Prostate gland (tissue), 2 donors: Measurements from ENCODE around the gene CHFR. TPM values are rescaled to one million over a fixed set of nuclear protein-coding genes. Genes with fewer than 3 reads are reported as not detected.
"Not testable (repeated sequence)": the region's sequence is repeated elsewhere in the genome, so short reads cannot be mapped to it uniquely, and the experiment has no call there.

ENCODE experiments used
- DNase-seq: peaks from one replicate; pipeline ENCODE4 v3.0.0-alpha.2; 2019; ENCODE audit warnings: low spot score
- H3K27ac ChIP-seq, 2 donors: fragments of 200-600 bp; sonication (generic); 2 replicates each; pipeline ENCODE4 v1.5.1; 2017 to 2019
- H3K27me3 ChIP-seq: fragments of 200-600 bp; sonication (generic); replicated peaks from 2 replicates; pipeline ENCODE4 v1.5.1; 2019; ENCODE audit not compliant: insufficient read depth
- H3K36me3 ChIP-seq, 2 donors: fragments of 200-600 bp; sonication (generic); 1 replicate in 1 of 2; 2 replicates in 1 of 2; pipeline versions ENCODE4 v1.5.1 to v1.8.1; 2017 to 2019
- H3K4me1 ChIP-seq: fragments of 200-600 bp; sonication (generic); replicated peaks from 2 replicates; pipeline ENCODE4 v1.5.1; 2019
- H3K4me3 ChIP-seq, 2 donors: fragments of 200-600 bp; sonication (generic); 2 replicates each; pipeline ENCODE4 v1.5.1; 2017 to 2019
- H3K9me3 ChIP-seq: fragments of 200-600 bp; sonication (generic); 2 replicates; pipeline ENCODE4 v1.5.1; 2017
- POLR2A ChIP-seq: fragments of 450-650 bp; IDR thresholded peaks from one replicate; pipeline ENCODE4 v1.6.1; 2016; ENCODE audit warnings: antibody characterized with exemption, mild to moderate bottlenecking
- POLR2AphosphoS5 ChIP-seq: sonication (generic); formaldehyde crosslinking; IDR thresholded peaks from one replicate; pipeline ENCODE4 v1.6.1; 2017; ENCODE audit warnings: antibody characterized with exemption
- WGBS: methylation state at CpG from one replicate; pipeline ENCODE4 v1.1.5; 2018; 5-methylcytosine and 5-hydroxymethylcytosine counted together
- intact Hi-C: fragments of 100-400 bp; cut with DNase I; formaldehyde crosslinking; loops from one replicate; pipeline ENCODE4 v1.14.2; 2022
- total RNA-seq, 2 donors: library from RNA; depleted of rRNA; stranded (reverse); fragments of >200 nt; gene quantifications; one replicate each; pipeline ENCODE4 v1.1.0, GENCODE V29; 2016
- TF ChIP-seq, protein P1 (sequence below), 4 experiments: fragments of 200-600 bp in 2 of 4; fragments of 450-650 bp in 2 of 4; sonication (generic) in 2 of 4; IDR thresholded peaks; 1 replicate in 3 of 4; 2 replicates in 1 of 4; pipeline ENCODE4 v1.5.1; 2016 to 2019; ENCODE audit warnings: antibody characterized with exemption in 4 of 4, mild to moderate bottlenecking in 2 of 4, moderate library complexity in 2 of 4

Gene CHFR, protein sequence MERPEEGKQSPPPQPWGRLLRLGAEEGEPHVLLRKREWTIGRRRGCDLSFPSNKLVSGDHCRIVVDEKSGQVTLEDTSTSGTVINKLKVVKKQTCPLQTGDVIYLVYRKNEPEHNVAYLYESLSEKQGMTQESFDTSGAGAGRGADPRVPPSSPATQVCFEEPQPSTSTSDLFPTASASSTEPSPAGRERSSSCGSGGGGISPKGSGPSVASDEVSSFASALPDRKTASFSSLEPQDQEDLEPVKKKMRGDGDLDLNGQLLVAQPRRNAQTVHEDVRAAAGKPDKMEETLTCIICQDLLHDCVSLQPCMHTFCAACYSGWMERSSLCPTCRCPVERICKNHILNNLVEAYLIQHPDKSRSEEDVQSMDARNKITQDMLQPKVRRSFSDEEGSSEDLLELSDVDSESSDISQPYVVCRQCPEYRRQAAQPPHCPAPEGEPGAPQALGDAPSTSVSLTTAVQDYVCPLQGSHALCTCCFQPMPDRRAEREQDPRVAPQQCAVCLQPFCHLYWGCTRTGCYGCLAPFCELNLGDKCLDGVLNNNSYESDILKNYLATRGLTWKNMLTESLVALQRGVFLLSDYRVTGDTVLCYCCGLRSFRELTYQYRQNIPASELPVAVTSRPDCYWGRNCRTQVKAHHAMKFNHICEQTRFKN
- total RNA-seq = 10 to 100 TPM; 18.7 to 52.3 TPM

DNA sequence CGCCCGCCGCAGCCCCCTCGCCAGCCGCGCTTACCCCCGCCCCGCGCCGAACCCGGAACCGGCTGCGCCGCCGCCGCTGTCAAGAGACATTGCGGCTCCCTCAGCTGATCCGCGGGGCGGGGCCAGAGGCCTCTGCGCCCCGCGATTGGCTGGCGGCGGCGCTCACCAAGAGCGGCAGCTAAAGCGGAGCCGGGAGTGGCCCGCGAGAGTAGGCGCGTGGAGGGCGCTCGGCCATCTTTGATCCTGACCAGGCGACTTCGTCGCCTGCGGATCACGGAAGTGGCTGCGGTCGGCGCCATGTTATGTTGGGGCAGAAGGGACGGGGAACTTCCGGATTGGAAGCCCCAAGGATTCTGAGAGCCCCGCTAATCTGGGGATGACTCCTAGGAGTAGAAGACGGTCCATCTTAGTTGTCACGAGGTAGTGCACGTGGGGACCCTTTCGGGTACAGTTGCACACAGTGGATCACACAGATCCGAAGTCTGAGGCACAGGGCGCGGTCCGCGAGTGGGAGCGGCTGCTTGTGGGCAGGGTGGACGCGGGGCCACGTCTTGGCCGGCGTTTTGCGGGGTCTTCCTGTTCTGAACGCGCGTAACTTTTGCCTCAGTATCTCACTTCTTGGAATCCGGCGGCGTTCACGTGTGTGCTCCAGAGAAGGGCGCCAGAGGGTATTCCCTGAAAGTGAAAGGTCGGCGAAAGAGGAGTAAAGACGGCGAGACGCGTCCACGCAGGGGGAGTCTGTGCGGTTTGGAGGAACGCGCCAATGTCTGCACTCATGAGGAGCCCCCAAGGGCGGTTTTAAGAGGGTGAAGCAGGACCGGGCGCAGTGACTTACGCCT, at the start of gene CHFR:
CHFR (minus strand) TSS at position 93 of the 839 bp plus-strand sequence. CDS start 277 bp downstream, outside the sequence.
- Histone ChIP-seq H3K4me1 (no peaks in the 10 kb centered on the region), H3K27ac (peak within 1 kb of the TSS; percentile 81 to 87), H3K36me3 (no peaks in the 10 kb centered on the region), H3K27me3 (no peaks in the 10 kb centered on the region), H3K9me3 (no peaks in the 10 kb centered on the region), H3K4me3 (peak within 1 kb of the TSS; percentile 59 to 73)
- intact Hi-C loops = loop anchor here (5.0 kb wide), 1 partner anchor 60 kb away; the partner anchor contains the start of gene GOLGA3
- DNase-seq = peak; percentile 97
- TF ChIP-seq, protein P1, sequence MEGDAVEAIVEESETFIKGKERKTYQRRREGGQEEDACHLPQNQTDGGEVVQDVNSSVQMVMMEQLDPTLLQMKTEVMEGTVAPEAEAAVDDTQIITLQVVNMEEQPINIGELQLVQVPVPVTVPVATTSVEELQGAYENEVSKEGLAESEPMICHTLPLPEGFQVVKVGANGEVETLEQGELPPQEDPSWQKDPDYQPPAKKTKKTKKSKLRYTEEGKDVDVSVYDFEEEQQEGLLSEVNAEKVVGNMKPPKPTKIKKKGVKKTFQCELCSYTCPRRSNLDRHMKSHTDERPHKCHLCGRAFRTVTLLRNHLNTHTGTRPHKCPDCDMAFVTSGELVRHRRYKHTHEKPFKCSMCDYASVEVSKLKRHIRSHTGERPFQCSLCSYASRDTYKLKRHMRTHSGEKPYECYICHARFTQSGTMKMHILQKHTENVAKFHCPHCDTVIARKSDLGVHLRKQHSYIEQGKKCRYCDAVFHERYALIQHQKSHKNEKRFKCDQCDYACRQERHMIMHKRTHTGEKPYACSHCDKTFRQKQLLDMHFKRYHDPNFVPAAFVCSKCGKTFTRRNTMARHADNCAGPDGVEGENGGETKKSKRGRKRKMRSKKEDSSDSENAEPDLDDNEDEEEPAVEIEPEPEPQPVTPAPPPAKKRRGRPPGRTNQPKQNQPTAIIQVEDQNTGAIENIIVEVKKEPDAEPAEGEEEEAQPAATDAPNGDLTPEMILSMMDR (IDR thresholded peaks at IDR 0.05) = no peak
- TF ChIP-seq POLR2A = peak; percentile 31
- peak; percentile 93 for TF ChIP-seq POLR2AphosphoS5
- WGBS = 1% methylated on average over 69 of the region's 84 CpGs

DNA sequence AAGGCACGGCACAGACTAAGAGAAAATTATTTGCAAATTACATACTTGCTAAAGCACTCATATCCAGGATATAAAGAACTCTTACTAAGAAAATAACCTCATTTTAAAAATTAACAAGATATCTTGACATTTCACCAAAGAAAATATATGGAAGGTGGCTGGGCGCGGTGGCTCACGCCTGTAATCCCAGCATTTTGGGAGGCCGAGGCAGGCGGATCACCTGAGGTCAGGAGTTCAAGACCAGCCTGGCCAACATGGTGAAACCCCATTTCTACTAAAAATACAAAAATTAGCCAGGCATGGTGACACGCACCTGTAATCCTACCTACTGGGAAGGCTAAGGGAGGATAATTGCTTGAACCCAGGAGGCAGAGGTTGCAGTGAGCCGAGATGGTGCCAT, 49.5 kb upstream of the CHFR start:
- H3K9me3 ChIP-seq, H3K36me3 ChIP-seq, H3K27me3 ChIP-seq, DNase-seq, intact Hi-C loops, H3K4me1 ChIP-seq, H3K4me3 ChIP-seq, H3K27ac ChIP-seq: not testable (repeated sequence)
- WGBS = 97% methylated on average over 8 of the region's 8 CpGs

DNA sequence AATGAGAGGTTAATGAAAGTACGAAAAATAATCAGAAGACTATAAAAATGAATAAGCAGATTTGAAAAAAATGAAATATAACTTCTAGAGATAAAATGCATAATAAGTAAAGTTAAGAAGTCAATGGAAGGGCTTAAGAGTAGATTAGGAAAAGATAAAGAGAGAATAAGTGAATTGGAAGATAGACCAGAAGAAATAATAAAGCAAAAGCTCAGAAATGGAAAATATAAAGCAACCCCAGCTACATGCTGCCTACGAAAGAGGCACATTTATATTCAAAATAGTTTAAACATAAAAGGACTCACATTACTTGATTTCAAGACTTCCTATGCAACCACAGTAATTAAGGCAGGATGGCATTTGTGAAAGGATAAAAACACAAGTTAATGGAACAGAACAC, 48.8 kb upstream of the CHFR start:
- no peak overlapping the region for H3K4me3 ChIP-seq
- peaks cover 0 to 7% of the 10 kb centered on the region in 2 donors for H3K36me3 ChIP-seq
- no peaks in the 10 kb centered on the region for H3K9me3 ChIP-seq
- DNase-seq = no peak
- 98% methylated on average over 2 of the region's 2 CpGs for WGBS
- TF ChIP-seq, protein P1 (IDR thresholded peaks at IDR 0.05) = no peak
- no peaks in the 10 kb centered on the region for H3K4me1 ChIP-seq
- H3K27me3 ChIP-seq = no peaks in the 10 kb centered on the region
- intact Hi-C loops = no loop called here
- H3K27ac ChIP-seq = no peak overlapping the region

DNA sequence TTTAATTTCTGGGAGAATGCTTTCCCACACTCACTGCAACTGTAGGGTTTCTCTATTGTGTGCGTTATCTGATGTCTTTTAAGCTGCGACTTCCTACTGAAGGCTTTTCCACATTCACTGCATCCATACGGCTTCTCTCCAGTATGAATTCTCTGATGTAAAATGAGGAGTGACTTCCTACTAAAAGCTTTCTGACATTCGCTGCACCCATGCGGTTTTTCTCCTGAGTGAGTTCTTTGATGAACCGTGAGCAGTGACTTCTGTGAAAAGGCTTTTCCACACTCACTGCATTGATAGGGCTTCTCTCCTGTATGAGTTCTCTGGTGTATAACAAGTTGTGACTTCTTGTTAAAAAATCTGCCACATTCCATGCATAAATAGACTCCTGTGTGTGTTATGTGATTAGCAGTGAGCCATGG, 39.0 kb upstream of the CHFR start:
- H3K27ac ChIP-seq = no peak overlapping the region
- intact Hi-C loops = no loop called here
- TF ChIP-seq, protein P1 (IDR thresholded peaks at IDR 0.05) = no peak
- TF ChIP-seq POLR2AphosphoS5 = no peak
- TF ChIP-seq POLR2A = no peak
- peaks cover 11% of the 10 kb centered on the region for H3K9me3 ChIP-seq
- H3K27me3 ChIP-seq = no peaks in the 10 kb centered on the region
- no peak for DNase-seq
- no peak overlapping the region for H3K4me3 ChIP-seq
- H3K4me1 ChIP-seq = no peaks in the 10 kb centered on the region
- peaks cover 0 to 5% of the 10 kb centered on the region in 2 donors for H3K36me3 ChIP-seq
- 99% methylated on average over 6 of the region's 6 CpGs for WGBS
